Measurements from ENCODE around the gene GPR137.

GPR137 gene

GRCh38 chr11:64337538-64338249, 52.0 kb downstream of the GPR137 start:
- in situ Hi-C loops (cut with HindIII; ENCODE audit: low sequenced_read_pairs): no loop called here

GRCh38 chr11:64338716-64339115, 53.1 kb downstream of the GPR137 start:
- in situ Hi-C loops (cut with HindIII; ENCODE audit: low sequenced_read_pairs): no loop called here

All from DLD1 (cell line).